ENCODE measurements around the gene MMP13. TPM values are rescaled to one million over a fixed set of nuclear protein-coding genes. Genes with fewer than 3 reads are reported as not detected.
A peak's percentile ranks its signal among the peaks of the same experiment; 100 is the strongest.

The MMP13 gene
- total RNA-seq, 1 experiment from 2014 or later: not detected

GRCh38 chr11:102966011-102966410 is 10.5 kb upstream of the MMP13 start:
- no peaks in the 10 kb centered on the region for H3K27me3 ChIP-seq (ENCODE audit: control insufficient read depth, insufficient read depth, low read length)
- DNase-seq: no peak
- H3K4me3 ChIP-seq (ENCODE audit: insufficient read depth, low read depth, low read length): no peak overlapping the region
- no peaks in the 10 kb centered on the region for H3K36me3 ChIP-seq (replicated peaks; ENCODE audit: control insufficient read depth, insufficient read depth, low read length)

- no peak for DNase-seq
- Histone ChIP-seq H3K4me3 (ENCODE audit: insufficient read depth, low read depth, low read length) (no peak overlapping the region), H3K27me3 (ENCODE audit: control insufficient read depth, insufficient read depth, low read length) (no peaks in the 10 kb centered on the region), H3K36me3 (replicated peaks; ENCODE audit: control insufficient read depth, insufficient read depth, low read length) (no peaks in the 10 kb centered on the region)
Observed at GRCh38 chr11:102964867-102965266, 9.3 kb upstream of the MMP13 start.

- no peaks in the 10 kb centered on the region for H3K27me3 ChIP-seq (ENCODE audit: control insufficient read depth, insufficient read depth, low read length)
Observed at GRCh38 chr11:102957953-102958352, 2.4 kb upstream of the MMP13 start.

GRCh38 chr11:102950622-102951081 is 4.9 kb downstream of the MMP13 start:
- H3K4me3 ChIP-seq (ENCODE audit: insufficient read depth, low read depth, low read length): no peak overlapping the region
- no peaks in the 10 kb centered on the region for H3K27me3 ChIP-seq (ENCODE audit: control insufficient read depth, insufficient read depth, low read length)
- H3K36me3 ChIP-seq (replicated peaks; ENCODE audit: control insufficient read depth, insufficient read depth, low read length): no peaks in the 10 kb centered on the region
- DNase-seq: no peak

More at GRCh38 chr11:102957953-102958352, 2.4 kb upstream of the MMP13 start:
- H3K4me3 ChIP-seq (ENCODE audit: insufficient read depth, low read depth, low read length): no peak overlapping the region
- no peak for DNase-seq
- H3K36me3 ChIP-seq (replicated peaks; ENCODE audit: control insufficient read depth, insufficient read depth, low read length): no peaks in the 10 kb centered on the region

GRCh38 chr11:102946237-102946636 is 9.3 kb downstream of the MMP13 start:
- Histone ChIP-seq H3K36me3 (replicated peaks; ENCODE audit: control insufficient read depth, insufficient read depth, low read length) (no peaks in the 10 kb centered on the region), H3K27me3 (ENCODE audit: control insufficient read depth, insufficient read depth, low read length) (no peaks in the 10 kb centered on the region), H3K4me3 (ENCODE audit: insufficient read depth, low read depth, low read length) (no peak overlapping the region)
- no peak for DNase-seq

GRCh38 chr11:102940714-102941588 is 14.6 kb downstream of the MMP13 start:
- DNase-seq: peak; percentile 33
- Histone ChIP-seq H3K36me3 (replicated peaks; ENCODE audit: control insufficient read depth, insufficient read depth, low read length) (no peaks in the 10 kb centered on the region), H3K27me3 (ENCODE audit: control insufficient read depth, insufficient read depth, low read length) (no peaks in the 10 kb centered on the region), H3K4me3 (ENCODE audit: insufficient read depth, low read depth, low read length) (no peak overlapping the region)

GRCh38 chr11:102936864-102937509 is 18.5 kb downstream of the MMP13 start:
- no peak overlapping the region for H3K4me3 ChIP-seq (ENCODE audit: insufficient read depth, low read depth, low read length)
- H3K36me3 ChIP-seq (replicated peaks; ENCODE audit: control insufficient read depth, insufficient read depth, low read length): no peaks in the 10 kb centered on the region
- DNase-seq: no peak
- no peaks in the 10 kb centered on the region for H3K27me3 ChIP-seq (ENCODE audit: control insufficient read depth, insufficient read depth, low read length)

- DNase-seq: no peak
- Histone ChIP-seq H3K4me3 (ENCODE audit: insufficient read depth, low read depth, low read length) (no peak overlapping the region), H3K36me3 (replicated peaks; ENCODE audit: control insufficient read depth, insufficient read depth, low read length) (no peaks in the 10 kb centered on the region), H3K27me3 (ENCODE audit: control insufficient read depth, insufficient read depth, low read length) (no peaks in the 10 kb centered on the region)
Observed at GRCh38 chr11:102935514-102935913, 20.0 kb downstream of the MMP13 start.

GRCh38 chr11:102934735-102935134 is 20.8 kb downstream of the MMP13 start:
- Histone ChIP-seq H3K36me3 (replicated peaks; ENCODE audit: control insufficient read depth, insufficient read depth, low read length) (no peaks in the 10 kb centered on the region), H3K4me3 (ENCODE audit: insufficient read depth, low read depth, low read length) (no peak overlapping the region), H3K27me3 (ENCODE audit: control insufficient read depth, insufficient read depth, low read length) (no peaks in the 10 kb centered on the region)
- DNase-seq: no peak

- no peak for DNase-seq
- Histone ChIP-seq H3K36me3 (replicated peaks; ENCODE audit: control insufficient read depth, insufficient read depth, low read length) (no peaks in the 10 kb centered on the region), H3K27me3 (ENCODE audit: control insufficient read depth, insufficient read depth, low read length) (no peaks in the 10 kb centered on the region), H3K4me3 (ENCODE audit: insufficient read depth, low read depth, low read length) (no peak overlapping the region)
Observed at GRCh38 chr11:102933627-102934026, 21.9 kb downstream of the MMP13 start.

GRCh38 chr11:102932678-102933077 is 22.9 kb downstream of the MMP13 start:
- DNase-seq: no peak
- no peaks in the 10 kb centered on the region for H3K27me3 ChIP-seq (ENCODE audit: control insufficient read depth, insufficient read depth, low read length)
- H3K4me3 ChIP-seq (ENCODE audit: insufficient read depth, low read depth, low read length): no peak overlapping the region

GRCh38 chr11:102930451-102930850 is 25.1 kb downstream of the MMP13 start:
- Histone ChIP-seq H3K27me3 (ENCODE audit: control insufficient read depth, insufficient read depth, low read length) (no peaks in the 10 kb centered on the region), H3K4me3 (ENCODE audit: insufficient read depth, low read depth, low read length) (no peak overlapping the region), H3K36me3 (replicated peaks; ENCODE audit: control insufficient read depth, insufficient read depth, low read length) (no peaks in the 10 kb centered on the region)
- DNase-seq: no peak

More at GRCh38 chr11:102932678-102933077, 22.9 kb downstream of the MMP13 start:
- no peaks in the 10 kb centered on the region for H3K36me3 ChIP-seq (replicated peaks; ENCODE audit: control insufficient read depth, insufficient read depth, low read length)

- H3K4me3 ChIP-seq (ENCODE audit: insufficient read depth, low read depth, low read length): no peak overlapping the region
- no peaks in the 10 kb centered on the region for H3K36me3 ChIP-seq (replicated peaks; ENCODE audit: control insufficient read depth, insufficient read depth, low read length)
- no peaks in the 10 kb centered on the region for H3K27me3 ChIP-seq (ENCODE audit: control insufficient read depth, insufficient read depth, low read length)
- DNase-seq: no peak
Observed at GRCh38 chr11:102929972-102930371, 25.6 kb downstream of the MMP13 start.

GRCh38 chr11:102929166-102929565 is 26.4 kb downstream of the MMP13 start:
- Histone ChIP-seq H3K27me3 (ENCODE audit: control insufficient read depth, insufficient read depth, low read length) (no peaks in the 10 kb centered on the region), H3K36me3 (replicated peaks; ENCODE audit: control insufficient read depth, insufficient read depth, low read length) (no peaks in the 10 kb centered on the region), H3K4me3 (ENCODE audit: insufficient read depth, low read depth, low read length) (no peak overlapping the region)
- DNase-seq: no peak

- H3K4me3 ChIP-seq (ENCODE audit: insufficient read depth, low read depth, low read length): no peak overlapping the region
- H3K36me3 ChIP-seq (replicated peaks; ENCODE audit: control insufficient read depth, insufficient read depth, low read length): no peaks in the 10 kb centered on the region
- H3K27me3 ChIP-seq (ENCODE audit: control insufficient read depth, insufficient read depth, low read length): no peaks in the 10 kb centered on the region
- no peak for DNase-seq
Observed at GRCh38 chr11:102928247-102928646, 27.3 kb downstream of the MMP13 start.
